ENCODE measurements around the gene GPN2.
"Not testable (repeated sequence)": the region's sequence is repeated elsewhere in the genome, so short reads cannot be mapped to it uniquely, and the experiment has no call there.

Gene GPN2

GRCh38 chr1:26900815-26901511 lies 10.9 kb upstream of the GPN2 start:
- no peak for DNase-seq (ENCODE audit: low read depth)

GRCh38 chr1:26900001-26900814 lies 10.1 kb upstream of the GPN2 start, which contains the start of gene GPATCH3:
Gene GPATCH3 (minus strand): TSS chr1:26900467. CDS start chr1:26900442, 25 bp downstream.
- DNase-seq (ENCODE audit: low read depth): peak; percentile 79

- DNase-seq (ENCODE audit: low read depth): no peak
Measured at GRCh38 chr1:26897351-26897750, 7.3 kb upstream of the GPN2 start.

GRCh38 chr1:26894263-26894662 lies 4.2 kb upstream of the GPN2 start:
- no peak for DNase-seq (ENCODE audit: low read depth)

- no peak for DNase-seq (ENCODE audit: low read depth)
Measured at GRCh38 chr1:26890467-26890796, 349 bp upstream of the GPN2 start.

GRCh38 chr1:26888231-26888630 lies 1.9 kb downstream of the GPN2 start:
- no peak for DNase-seq (ENCODE audit: low read depth)

- DNase-seq (ENCODE audit: low read depth): no peak
Measured at GRCh38 chr1:26887125-26887524, 3.0 kb downstream of the GPN2 start.

- DNase-seq (ENCODE audit: low read depth): no peak
Measured at GRCh38 chr1:26882696-26883463, 7.2 kb downstream of the GPN2 start.

- not testable (repeated sequence) for DNase-seq (ENCODE audit: low read depth)
Measured at GRCh38 chr1:26881611-26882010, 8.5 kb downstream of the GPN2 start.

- DNase-seq (ENCODE audit: low read depth): no peak
Measured at GRCh38 chr1:26879793-26880192, 10.3 kb downstream of the GPN2 start.

- no peak for DNase-seq (ENCODE audit: low read depth)
Measured at GRCh38 chr1:26877326-26877725, 12.8 kb downstream of the GPN2 start.

- no peak for DNase-seq (ENCODE audit: low read depth)
Measured at GRCh38 chr1:26874896-26875295, 15.2 kb downstream of the GPN2 start.

GRCh38 chr1:26873097-26873496 lies 17.0 kb downstream of the GPN2 start:
- DNase-seq (ENCODE audit: low read depth): not testable (repeated sequence)

- DNase-seq (ENCODE audit: low read depth): peak; percentile 78
Measured at GRCh38 chr1:26864610-26865480, 25.2 kb downstream of the GPN2 start.

- DNase-seq (ENCODE audit: low read depth): no peak
Measured at GRCh38 chr1:26863685-26864077, 26.4 kb downstream of the GPN2 start.

GRCh38 chr1:26862781-26863684 lies 27.1 kb downstream of the GPN2 start, which contains the start of gene SFN:
Gene SFN (plus strand): TSS chr1:26863149. CDS start chr1:26863213, 64 bp downstream.
- no peak for DNase-seq (ENCODE audit: low read depth)

GRCh38 chr1:26861889-26862378 lies 28.1 kb downstream of the GPN2 start:
- DNase-seq (ENCODE audit: low read depth): no peak

GRCh38 chr1:26861286-26861701 lies 28.8 kb downstream of the GPN2 start:
- no peak for DNase-seq (ENCODE audit: low read depth)

GRCh38 chr1:26858891-26859640 lies 31.0 kb downstream of the GPN2 start:
- DNase-seq (ENCODE audit: low read depth): no peak

GRCh38 chr1:26858160-26858559 lies 31.9 kb downstream of the GPN2 start:
- no peak for DNase-seq (ENCODE audit: low read depth)

All from stimulated activated CD8-positive, alpha-beta memory T cell treated with anti-CD3 and anti-CD28 coated beads, Interleukin-15, amount 100 ng/mL, for 1 hour (primary cell).